HCT116 (cell line): Measurements from ENCODE around the gene MEIS2. TPM values are rescaled to one million over a fixed set of nuclear protein-coding genes. Genes with fewer than 3 reads are reported as not detected.

Experiments
- ATAC-seq: fragments of 200-7000 bp; cut with Tn5 transposase; 2 replicates; pipeline ENCODE4 v1.9.1; 2020; ENCODE audit warnings: mild to moderate bottlenecking, moderate library complexity
- BruUV-seq: library from RNA; stranded (reverse); fragments of 400-500 nt; replicated peaks from 2 replicates; lab custom pipeline; 2021; lab: Mats Ljungman, UMichigan
- CTCF ChIA-PET: fragments of 300-600 bp; sonication (Branson Sonifier 250); formaldehyde crosslinking; loops from one replicate; lab custom pipeline; 2021; ENCODE audit warnings: antibody characterized with exemption; lab: Charles Lee
- POLR2A ChIA-PET: fragments of 300-600, 350-600 bp; sonication (Branson Sonifier 250); formaldehyde crosslinking; loops from one replicate; lab custom pipeline; 2021; ENCODE audit warnings: antibody characterized with exemption; lab: Charles Lee
- RAD21 ChIA-PET, 2 experiments: fragments of 300-600 bp; sonication (Branson Sonifier 250); formaldehyde crosslinking; loops; one replicate each; lab custom pipeline; 2023; ENCODE audit warnings: low total read pairs in 2 of 2; ENCODE audit not compliant: uncharacterized antibody in 2 of 2, unreplicated experiment in 2 of 2, low non-redundant PET in 1 of 2; lab: Charles Lee
- DNase-seq: peaks from one replicate; pipeline ENCODE4 v3.0.0-alpha.2; 2010; ENCODE audit warnings: low read depth, low spot score
- H2AFZ ChIP-seq: fragments of 200-600 bp; shearing (Covaris generic), sonication (generic); 2 replicates; pipeline ENCODE4 v1.6.1; 2017; ENCODE audit warnings: low read depth, mixed run types, mixed read lengths, antibody characterized with exemption, low read length; ENCODE audit not compliant: poor library complexity, severe bottlenecking
- H3K27ac ChIP-seq: 2 replicates; pipeline ENCODE4 v1.5.1; 2012; ENCODE audit warnings: low read depth, low read length
- H3K27me3 ChIP-seq: fragments of 200-600 bp; sonication (generic); 2 replicates; pipeline ENCODE4 v1.6.1; 2016; ENCODE audit warnings: mixed run types, low read length, mixed read lengths; ENCODE audit not compliant: insufficient read depth
- H3K36me3 ChIP-seq, 2 experiments: fragments of 200-500 bp in 1 of 2; fragments of 200-600 bp in 1 of 2; sonication (Bioruptor generic) in 1 of 2; sonication (generic) in 1 of 2; 2 replicates each; pipeline versions ENCODE4 v1.5.1 to v1.6.1; 2014 to 2016; ENCODE audit warnings: low read length in 2 of 2, inconsistent platforms in 1 of 2, mixed read lengths in 1 of 2, mixed run types in 1 of 2; ENCODE audit not compliant: insufficient read depth in 2 of 2, control insufficient read depth in 1 of 2
- H3K4me1 ChIP-seq, 2 experiments: fragments of 200-600 bp in 1 of 2; sonication (generic) in 1 of 2; 2 replicates each; pipeline versions ENCODE4 v1.5.1 to v1.6.1; 2012 to 2017; ENCODE audit warnings: low read length in 2 of 2, inconsistent platforms in 1 of 2, mild to moderate bottlenecking in 1 of 2, mixed read lengths in 1 of 2, mixed run types in 1 of 2, moderate library complexity in 1 of 2; ENCODE audit not compliant: insufficient read depth in 2 of 2, control insufficient read depth in 1 of 2
- H3K4me2 ChIP-seq: fragments of 200-600 bp; sonication (generic); 2 replicates; pipeline ENCODE4 v1.6.1; 2017; ENCODE audit warnings: mixed run types, low read length, mixed read lengths
- H3K4me3 ChIP-seq, 2 experiments: fragments of 200-600 bp in 1 of 2; sonication (generic) in 1 of 2; replicated peaks in 1 of 2; 2 replicates each; pipeline ENCODE4 v1.5.1; 2011 to 2016; ENCODE audit warnings: low read length in 2 of 2, control low read depth in 1 of 2, low read depth in 1 of 2, mild to moderate bottlenecking in 1 of 2, mixed read lengths in 1 of 2, mixed run types in 1 of 2
- H3K79me2 ChIP-seq: fragments of 200-600 bp; sonication (generic); 2 replicates; pipeline ENCODE4 v1.6.1; 2017; ENCODE audit warnings: mild to moderate bottlenecking, mixed run types, low read length, moderate library complexity, mixed read lengths; ENCODE audit not compliant: insufficient read depth
- H3K9ac ChIP-seq: fragments of 200-600 bp; sonication (generic); 2 replicates; pipeline ENCODE4 v1.6.1; 2016; ENCODE audit warnings: low read length, mixed read lengths
- H3K9me2 ChIP-seq: fragments of 200-600 bp; sonication (generic), shearing (Covaris generic); 2 replicates; pipeline ENCODE4 v1.6.1; 2017; ENCODE audit warnings: mixed run types, mild to moderate bottlenecking, moderate library complexity; ENCODE audit not compliant: insufficient read depth
- H3K9me3 ChIP-seq, 2 experiments: fragments of 200-500 bp in 1 of 2; fragments of 200-600 bp in 1 of 2; sonication (Bioruptor generic) in 1 of 2; sonication (generic) in 1 of 2; 2 replicates each; pipeline ENCODE4 v1.6.1; 2014 to 2017; ENCODE audit warnings: low read length in 2 of 2, mixed read lengths in 2 of 2, inconsistent platforms in 1 of 2, low read depth in 1 of 2, mild to moderate bottlenecking in 1 of 2, mixed run types in 1 of 2, moderate library complexity in 1 of 2; ENCODE audit not compliant: control insufficient read depth in 1 of 2, insufficient read depth in 1 of 2
- H4K20me1 ChIP-seq: fragments of 200-600 bp; sonication (generic), shearing (Covaris generic); 2 replicates; pipeline ENCODE4 v1.6.1; 2017; ENCODE audit warnings: mixed run types, mild to moderate bottlenecking, moderate library complexity; ENCODE audit not compliant: insufficient read depth
- ATF3 ChIP-seq: IDR thresholded peaks from 2 replicates; pipeline ENCODE4 v1.6.1; 2012
- CEBPB ChIP-seq: IDR thresholded peaks from 2 replicates; pipeline ENCODE4 v1.6.1; 2012; ENCODE audit warnings: low read depth
- CTCF ChIP-seq, 3 experiments: fragments of 200-600 bp in 1 of 3; sonication (generic) in 1 of 3; IDR thresholded peaks in 2 of 3; conservative IDR thresholded peaks in 1 of 3; 2 replicates each; pipeline ENCODE4 v1.5.1; 2012 to 2017; ENCODE audit warnings: low read depth in 2 of 3, low read length in 2 of 3, antibody characterized with exemption in 1 of 3, borderline replicate concordance in 1 of 3, control low read depth in 1 of 3, mild to moderate bottlenecking in 1 of 3, mixed read lengths in 1 of 3, mixed run types in 1 of 3, moderate library complexity in 1 of 3; ENCODE audit not compliant: insufficient read depth in 1 of 3
- EGR1 ChIP-seq: IDR thresholded peaks from 2 replicates; pipeline ENCODE4 v1.6.1; 2012; ENCODE audit warnings: low read depth
- ELF1 ChIP-seq: IDR thresholded peaks from 2 replicates; pipeline ENCODE4 v1.6.1; 2012; ENCODE audit warnings: low read depth, borderline replicate concordance
- EZH2 ChIP-seq: fragments of 200-600 bp; sonication (generic); IDR thresholded peaks from 2 replicates; pipeline ENCODE4 v1.6.1; 2017; ENCODE audit warnings: antibody characterized with exemption, mixed run types
- EZH2phosphoT487 ChIP-seq: fragments of 200-600 bp; IDR thresholded peaks from 2 replicates; pipeline ENCODE4 v1.6.1; 2018; ENCODE audit warnings: antibody characterized with exemption, borderline replicate concordance
- JUND ChIP-seq: IDR thresholded peaks from 2 replicates; pipeline ENCODE4 v1.6.1; 2012
- MAX ChIP-seq: IDR thresholded peaks from 2 replicates; pipeline ENCODE4 v1.6.1; 2012
- POLR2AphosphoS5 ChIP-seq: IDR thresholded peaks from 2 replicates; pipeline ENCODE4 v1.6.1; 2011; ENCODE audit warnings: mild to moderate bottlenecking, low read depth, low read length, moderate library complexity
- REST ChIP-seq: IDR thresholded peaks from 2 replicates; pipeline ENCODE4 v1.6.1; 2012; ENCODE audit warnings: low read depth
- SIN3A ChIP-seq: IDR thresholded peaks from 2 replicates; pipeline ENCODE4 v1.6.1; 2012; ENCODE audit warnings: low read depth
- SRF ChIP-seq: IDR thresholded peaks from 2 replicates; pipeline ENCODE4 v1.6.1; 2012; ENCODE audit warnings: low read depth
- TCF7L2 ChIP-seq: IDR thresholded peaks from 2 replicates; pipeline ENCODE4 v1.7.0; 2011; ENCODE audit warnings: borderline replicate concordance, inconsistent platforms; ENCODE audit not compliant: insufficient read depth, insufficient read length; ENCODE audit errors: extremely low read depth
- ZNF274 ChIP-seq: fragments of 200-500 bp; sonication (Bioruptor generic); IDR thresholded peaks from 2 replicates; pipeline ENCODE4 v1.6.1; 2014; ENCODE audit warnings: mild to moderate bottlenecking, low read depth, low read length, inconsistent platforms
- intact Hi-C: fragments of 100-400 bp; cut with micrococcal nuclease; formaldehyde crosslinking; loops from 2 replicates; pipeline ENCODE4 v1.10.0; 2022
- total RNA-seq: library from RNA; stranded (reverse); gene quantifications from one replicate; pipeline ENCODE4 v1.2.1, GENCODE V29; 2021; ENCODE audit not compliant: unreplicated experiment

Gene MEIS2
- total RNA-seq, 1 experiment from 2014 or later: 11.5 TPM

- ChIA-PET CTCF (no interaction called here), RAD21 (no interaction called here), POLR2A (no interaction called here)
- Histone ChIP-seq H3K4me1 (no peaks in the 10 kb centered on the region), H3K27ac (no peak overlapping the region), H3K36me3 (no peaks in the 10 kb centered on the region), H3K27me3 (no peaks in the 10 kb centered on the region), H4K20me1 (no peaks in the 10 kb centered on the region), H3K4me3 (no peak overlapping the region), H3K9ac (no peak overlapping the region), H2AFZ (no peak overlapping the region), H3K79me2 (no peaks in the 10 kb centered on the region), H3K9me2 (no peaks in the 10 kb centered on the region), H3K9me3 (no peaks in the 10 kb centered on the region), H3K4me2 (no peak overlapping the region)
- no peak for TF ChIP-seq EZH2
- no peak for TF ChIP-seq EGR1
- no peak for TF ChIP-seq MAX
- TF ChIP-seq CEBPB: no peak
- TF ChIP-seq SIN3A: no peak
- TF ChIP-seq EZH2phosphoT487: no peak
- TF ChIP-seq ZNF274: no peak
- no peak for DNase-seq
- ATAC-seq: no peak
- intact Hi-C loops: no loop called here
- no TSS peak for BruUV-seq
Observed at GRCh38 chr15:37015451-37015850, 84.9 kb downstream of the MEIS2 start.

- Histone ChIP-seq H3K9me3 (no peaks in the 10 kb centered on the region), H3K4me3 (no peak overlapping the region), H3K9ac (no peak overlapping the region), H3K27ac (no peak overlapping the region), H3K27me3 (no peaks in the 10 kb centered on the region), H3K36me3 (no peaks in the 10 kb centered on the region), H4K20me1 (no peaks in the 10 kb centered on the region), H3K79me2 (no peaks in the 10 kb centered on the region), H3K4me1 (no peaks in the 10 kb centered on the region), H3K9me2 (no peaks in the 10 kb centered on the region), H3K4me2 (no peak overlapping the region), H2AFZ (no peak overlapping the region)
- TF ChIP-seq CTCF (IDR thresholded peaks at IDR 0.05 in 2 of 3, conservative IDR thresholded peaks at IDR 0.05 in 1 of 3; ENCODE audit: borderline replicate concordance in 1 of 3, insufficient read depth in 1 of 3, low read depth in 2 of 3, low read length in 2 of 3): no peak
- TF ChIP-seq ELF1: no peak
- no peak for TF ChIP-seq TCF7L2
- no peak for TF ChIP-seq ZNF274
- TF ChIP-seq SRF: no peak
- TF ChIP-seq ATF3: no peak
- TF ChIP-seq REST: no peak
- TF ChIP-seq JUND: no peak
- no peak for TF ChIP-seq POLR2AphosphoS5
- intact Hi-C loops: no loop called here
- RAD21 ChIA-PET: no interaction called here
- CTCF ChIA-PET: no interaction called here
- no peak for ATAC-seq
- no TSS peak for BruUV-seq
- POLR2A ChIA-PET: no interaction called here
- no peak for DNase-seq
Observed at GRCh38 chr15:37015035-37015434, 85.3 kb downstream of the MEIS2 start.
